OCI-LY7 (cell line): ENCODE results near the gene TTLL7.

Experiments
- CTCF ChIP-seq: fragments of 200-600 bp; sonication (generic); conservative IDR thresholded peaks from 2 replicates; pipeline ENCODE4 v1.5.1; 2014; ENCODE audit warnings: mild to moderate bottlenecking, antibody characterized with exemption, low read length, moderate library complexity, mixed read lengths
- EZH2phosphoT487 ChIP-seq: fragments of 200-600 bp; sonication (generic); IDR thresholded peaks from 2 replicates; pipeline ENCODE4 v1.6.1; 2018; ENCODE audit warnings: low read depth, borderline replicate concordance, mild to moderate bottlenecking, mixed run types, antibody characterized with exemption, low read length, moderate library complexity, mixed read lengths

- TF ChIP-seq CTCF = peak; percentile 35; the same call in 1 of the 2 replicates
- TF ChIP-seq EZH2phosphoT487 = no peak
Observed at GRCh38 chr1:83849191-83850061, 149.5 kb downstream of the TTLL7 start.
